Measurements from ENCODE around the gene DDX4.
"Not testable (repeated sequence)": the region's sequence is repeated elsewhere in the genome, so short reads cannot be mapped to it uniquely, and the experiment has no call there.

The DDX4 gene

GRCh38 chr5:55731848-55732247 lies 6.0 kb upstream of the DDX4 start:
- DNase-seq: no peak

DNA sequence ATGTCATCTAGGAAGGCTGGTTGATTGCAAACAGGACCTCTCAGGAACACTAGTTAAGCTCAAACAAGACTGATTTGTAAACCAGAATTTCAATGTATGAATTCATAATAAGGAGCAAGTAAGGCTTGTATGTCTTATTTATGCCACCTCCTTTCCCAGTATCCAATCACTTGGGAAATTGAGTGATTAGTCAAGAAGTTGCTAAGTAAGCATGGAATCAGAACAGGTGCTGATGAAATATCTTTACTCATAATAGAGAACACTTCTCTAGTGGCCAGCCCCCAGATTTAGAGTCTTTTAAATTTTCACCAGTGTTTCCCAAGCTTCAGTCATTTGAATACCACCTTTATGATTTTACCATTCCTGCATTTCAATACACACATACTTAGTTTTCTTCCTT lies 5.3 kb upstream of the DDX4 start:
- no peak for DNase-seq

GRCh38 chr5:55734658-55735057 lies 3.2 kb upstream of the DDX4 start:
- DNase-seq: no peak

DNA sequence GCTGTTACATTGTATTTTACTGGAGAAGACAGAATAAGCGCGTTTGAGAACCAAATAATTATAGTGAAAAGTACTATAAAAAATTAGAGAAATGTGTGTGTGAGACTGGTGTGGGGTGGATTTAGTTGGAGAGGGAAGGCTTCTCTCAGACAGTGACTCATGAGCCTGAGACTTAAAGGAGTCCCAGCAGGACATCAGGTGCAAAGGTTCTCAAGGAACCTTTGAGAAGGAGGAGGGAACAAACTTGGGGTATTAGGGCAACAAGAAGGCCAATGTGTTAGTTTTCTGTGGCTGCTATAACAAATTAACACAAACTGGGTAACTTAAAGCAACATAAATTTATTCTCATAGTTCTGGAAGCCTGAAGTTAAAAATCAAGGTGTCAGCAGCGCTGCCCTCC lies 4.9 kb downstream of the DDX4 start:
- no peak for DNase-seq

DNA sequence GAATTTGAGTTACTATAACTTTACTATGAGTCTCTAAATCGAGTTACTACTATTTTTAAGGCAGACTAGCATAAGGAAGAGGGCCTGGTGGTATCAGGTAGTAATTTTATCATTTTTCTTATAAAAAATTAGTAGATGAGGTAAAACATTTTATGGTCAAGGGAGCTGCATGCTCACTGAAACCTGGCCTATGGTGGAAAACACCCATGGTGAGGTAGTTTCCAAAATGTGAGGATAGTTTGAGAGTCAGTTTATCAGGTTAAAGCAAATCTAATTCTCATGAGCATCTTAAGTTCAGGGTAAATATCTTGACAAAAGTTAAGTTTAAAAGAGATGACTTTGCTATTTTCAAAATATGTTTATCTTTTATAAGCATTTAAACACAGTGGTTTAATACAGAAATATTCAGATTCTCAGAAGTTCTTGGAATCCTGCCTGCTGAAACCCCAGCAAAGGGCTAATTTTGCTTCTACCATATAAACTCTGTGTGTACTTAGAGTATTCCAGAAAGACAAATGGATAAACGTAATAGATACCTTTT lies 10.0 kb downstream of the DDX4 start:
- DNase-seq: no peak

- no peak for DNase-seq
Measured at GRCh38 chr5:55749387-55749786, 11.5 kb downstream of the DDX4 start.

GRCh38 chr5:55750063-55750462 lies 12.2 kb downstream of the DDX4 start:
- DNase-seq: no peak

DNA sequence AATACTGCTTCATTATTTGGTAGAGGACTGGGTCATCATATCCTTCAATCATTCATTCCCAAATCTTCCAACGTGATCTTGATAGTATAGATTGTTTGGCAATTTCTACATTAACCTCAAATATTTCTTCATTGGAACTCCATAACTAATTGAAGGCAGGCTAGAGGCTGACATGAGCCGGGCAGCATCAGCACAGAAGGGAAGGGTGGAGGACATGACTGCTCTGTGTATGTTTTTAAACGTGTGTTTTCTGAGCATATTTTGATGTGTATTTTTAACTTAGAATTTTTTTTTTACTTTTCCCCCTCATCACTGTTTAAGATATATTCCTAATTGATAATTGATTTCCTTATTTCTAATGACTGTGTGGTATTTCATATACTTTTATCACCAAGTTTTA lies 12.6 kb downstream of the DDX4 start:
- no peak for DNase-seq

- DNase-seq: no peak
Measured at GRCh38 chr5:55758231-55758630, 20.4 kb downstream of the DDX4 start.

DNA sequence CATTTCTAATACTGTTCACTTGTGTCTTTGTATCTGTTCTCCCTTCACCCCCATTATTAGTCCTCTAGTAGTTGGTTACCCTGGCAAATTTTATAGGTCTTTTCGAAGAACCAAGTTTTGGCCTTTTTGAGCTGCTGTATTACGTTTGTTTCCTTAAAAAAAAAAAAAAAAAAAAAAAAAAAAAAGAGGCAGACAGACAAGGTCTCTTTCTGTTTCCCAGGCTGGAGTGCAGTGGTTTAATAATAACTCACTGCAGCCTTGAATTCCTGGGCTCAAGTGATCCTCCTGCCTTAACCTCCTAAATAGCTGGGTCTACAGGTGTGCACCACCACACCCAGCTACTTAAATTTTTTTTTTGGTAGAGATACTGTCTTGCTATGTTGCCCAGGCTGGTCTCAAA lies 20.9 kb downstream of the DDX4 start:
- no peak for DNase-seq

DNA sequence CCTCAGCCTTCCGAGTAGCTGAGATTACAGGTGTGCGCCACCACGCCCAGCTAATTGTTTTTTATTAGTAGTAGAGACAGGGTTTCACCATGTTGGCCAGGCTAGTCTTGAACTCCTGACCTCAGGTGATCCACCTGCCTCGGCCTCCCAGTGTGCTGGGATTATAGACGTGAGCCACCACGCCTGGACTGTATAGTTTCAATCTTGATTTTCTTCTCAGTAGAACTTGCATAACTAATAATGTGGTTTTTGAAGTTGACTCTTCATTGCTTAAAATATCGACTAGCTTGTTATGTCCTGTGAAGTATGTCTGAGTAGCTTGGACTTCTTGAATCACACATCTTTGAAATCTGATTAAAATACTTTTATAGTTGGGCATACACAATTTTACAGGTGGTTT lies 23.9 kb downstream of the DDX4 start:
- DNase-seq: not testable (repeated sequence)

DNA sequence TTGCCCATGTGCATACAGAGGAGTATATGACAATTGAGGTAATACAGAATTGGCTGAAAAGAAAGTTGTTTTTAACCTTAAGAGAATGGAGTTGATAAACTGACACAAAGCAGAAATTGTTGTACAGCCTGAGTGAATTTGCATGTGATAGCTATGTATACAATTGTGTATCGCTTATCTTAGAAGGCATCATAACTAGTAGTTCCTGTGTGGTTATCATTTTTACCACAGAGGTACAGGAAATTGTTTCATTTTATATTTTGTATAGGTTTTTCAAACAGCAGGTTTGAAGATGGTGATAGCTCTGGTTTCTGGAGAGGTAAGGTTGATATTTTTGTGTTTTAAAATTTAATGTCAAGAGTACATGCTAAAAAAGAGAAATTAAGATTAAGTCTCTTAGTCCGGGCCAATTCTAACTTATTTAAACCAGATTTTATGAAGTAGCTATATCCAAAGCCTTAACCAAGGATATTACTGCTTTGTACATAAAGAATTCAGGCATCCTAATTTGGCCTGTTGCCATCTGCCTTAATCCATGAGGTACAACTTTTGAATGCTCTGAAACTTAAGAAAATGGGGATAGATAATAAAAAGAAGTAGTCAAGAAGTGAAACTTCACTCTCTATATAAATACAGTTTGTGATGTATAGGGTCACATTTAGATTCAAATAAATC lies 26.0 kb downstream of the DDX4 start:
- DNase-seq: no peak

GRCh38 chr5:55768279-55768678 lies 30.4 kb downstream of the DDX4 start:
- DNase-seq: no peak

DNA sequence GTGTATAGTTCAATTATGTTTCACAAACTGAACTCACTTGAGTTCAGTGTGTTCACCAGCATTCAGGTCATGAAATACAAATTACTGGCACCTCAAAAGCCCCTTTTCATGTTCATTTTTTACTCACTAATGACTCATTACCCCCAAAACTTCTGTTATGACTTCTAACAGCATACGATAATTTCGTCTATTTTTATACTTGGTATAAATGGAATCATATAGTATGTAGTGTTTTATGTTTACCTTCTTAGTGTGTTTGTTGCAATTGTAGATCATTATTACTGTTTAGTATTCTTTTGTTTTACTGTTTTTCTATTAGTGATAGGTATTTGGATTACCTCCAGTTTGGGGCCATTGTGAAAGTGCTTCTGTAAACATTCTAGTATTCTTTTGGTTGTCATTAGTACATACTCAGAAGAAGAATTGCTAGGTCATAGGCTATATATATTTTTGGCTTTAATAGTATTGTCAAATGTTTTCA lies 33.4 kb downstream of the DDX4 start:
- DNase-seq: no peak

GRCh38 chr5:55773057-55773456 lies 35.2 kb downstream of the DDX4 start:
- no peak for DNase-seq

DNA sequence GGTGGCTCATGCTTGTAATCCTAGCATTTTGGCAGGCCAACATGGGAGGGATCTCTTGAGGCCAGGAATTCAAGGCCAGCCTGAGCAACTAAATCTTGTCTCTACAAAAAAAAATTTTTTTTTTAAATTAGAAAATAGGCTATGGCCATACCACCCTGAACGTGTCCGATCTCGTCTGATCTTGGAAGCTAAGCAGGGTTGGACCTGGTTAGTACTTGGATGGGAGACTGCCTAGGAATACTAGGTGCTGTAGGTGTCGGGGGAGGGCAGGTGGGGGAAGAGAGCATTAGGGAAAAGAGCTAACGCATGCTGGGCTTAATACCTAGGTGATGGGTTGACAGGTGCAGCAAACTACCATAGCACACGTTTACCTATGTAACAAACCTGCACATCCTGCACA lies 39.5 kb downstream of the DDX4 start:
- DNase-seq: no peak

DNA sequence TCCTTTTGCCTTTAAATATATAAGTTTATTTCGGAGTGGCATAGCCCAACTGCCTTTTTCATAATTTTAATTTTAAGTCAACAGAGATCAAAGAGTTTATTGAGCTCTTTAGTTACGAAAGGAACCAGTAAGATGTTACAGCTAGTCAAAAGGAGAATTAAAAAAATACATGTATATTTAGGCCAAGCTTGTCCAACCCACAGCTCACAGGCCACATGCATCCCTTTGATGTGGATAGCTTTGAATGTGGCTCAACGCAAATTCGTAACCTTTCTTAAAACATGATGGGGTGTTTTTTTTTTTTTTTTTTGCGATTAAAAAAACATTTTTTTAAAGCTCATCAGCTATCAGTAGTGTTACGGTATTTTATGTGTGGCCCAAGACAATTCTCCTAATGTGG lies 63.1 kb downstream of the DDX4 start:
- DNase-seq: no peak

DNA sequence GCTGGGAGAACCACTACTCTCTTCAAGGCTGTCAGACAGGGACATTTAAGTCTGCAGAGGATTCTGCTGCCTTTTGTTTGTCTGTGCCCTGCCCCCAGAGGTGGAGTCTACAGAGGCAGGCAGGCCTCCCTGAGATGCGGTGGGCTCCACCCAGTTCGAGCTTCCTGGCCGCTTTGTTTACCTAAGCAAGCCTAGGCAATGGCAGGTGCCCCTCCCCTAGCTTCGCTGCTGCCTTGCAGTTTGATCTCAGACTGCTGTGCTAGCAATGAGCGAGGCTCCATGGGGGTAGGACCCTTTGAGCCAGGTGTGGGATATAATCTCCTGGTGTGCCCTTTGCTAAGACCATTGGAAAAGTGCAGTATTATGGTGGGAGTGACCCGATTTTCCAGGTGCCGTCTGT lies 71.0 kb downstream of the DDX4 start:
- not testable (repeated sequence) for DNase-seq

DNA sequence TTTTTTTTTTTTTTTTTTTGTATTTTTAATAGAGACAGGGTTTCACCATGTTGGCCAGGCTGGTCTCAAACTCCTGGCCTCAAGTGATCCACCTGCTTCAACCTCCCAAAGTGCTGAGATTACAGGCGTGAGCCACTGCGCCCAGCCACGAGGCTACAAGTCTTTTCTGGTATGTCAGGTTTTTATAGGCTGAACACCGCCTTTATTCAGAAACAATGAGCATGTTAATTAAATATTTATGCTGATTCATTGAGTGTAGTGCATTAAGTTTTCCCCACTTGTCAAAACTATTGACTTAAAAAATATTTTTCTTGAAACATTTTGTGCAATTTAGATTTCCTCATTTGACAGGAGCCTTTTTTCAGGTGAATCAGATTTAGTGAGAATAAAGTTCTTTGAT lies 78.1 kb downstream of the DDX4 start:
- not testable (repeated sequence) for DNase-seq

DNA sequence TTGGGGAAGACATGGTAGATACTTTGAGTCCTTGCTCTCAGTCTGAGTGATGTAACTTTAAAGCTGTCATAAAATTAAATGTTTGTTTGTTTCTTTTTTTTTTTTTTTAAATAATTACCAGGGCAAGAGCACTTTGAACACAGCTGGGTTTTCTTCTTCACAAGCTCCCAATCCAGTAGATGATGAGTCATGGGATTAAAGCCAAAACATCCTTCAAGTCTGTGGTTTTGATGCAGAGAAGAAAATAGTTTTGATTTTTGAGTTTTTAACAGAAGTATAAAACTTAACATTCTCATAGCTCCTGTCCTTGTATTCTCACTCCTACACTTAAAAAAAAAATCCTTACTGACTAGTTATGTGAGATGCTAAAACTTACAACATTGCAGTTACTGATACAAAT lies 78.5 kb downstream of the DDX4 start:
- no peak for DNase-seq

GRCh38 chr5:55817030-55817429 lies 79.2 kb downstream of the DDX4 start:
- DNase-seq: no peak

DNA sequence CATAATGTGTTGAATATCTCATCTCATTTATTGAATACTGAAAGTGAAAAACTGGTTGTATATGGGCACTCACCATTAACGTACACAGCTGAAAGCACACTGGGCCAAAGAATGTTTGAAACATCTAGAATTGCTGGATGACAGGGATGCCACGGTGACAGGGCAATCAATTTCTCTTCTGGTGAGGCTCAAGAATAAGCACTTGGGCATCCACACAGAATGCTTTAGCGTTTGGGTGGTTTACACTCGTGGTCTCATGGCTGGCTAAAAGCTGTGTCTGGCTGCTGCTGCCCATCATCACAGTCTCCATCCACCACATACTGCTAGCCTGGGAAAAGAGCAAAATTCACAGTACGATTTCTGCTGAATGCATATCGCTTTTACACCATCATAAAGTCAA lies 82.6 kb downstream of the DDX4 start:
- no peak for DNase-seq

DNA sequence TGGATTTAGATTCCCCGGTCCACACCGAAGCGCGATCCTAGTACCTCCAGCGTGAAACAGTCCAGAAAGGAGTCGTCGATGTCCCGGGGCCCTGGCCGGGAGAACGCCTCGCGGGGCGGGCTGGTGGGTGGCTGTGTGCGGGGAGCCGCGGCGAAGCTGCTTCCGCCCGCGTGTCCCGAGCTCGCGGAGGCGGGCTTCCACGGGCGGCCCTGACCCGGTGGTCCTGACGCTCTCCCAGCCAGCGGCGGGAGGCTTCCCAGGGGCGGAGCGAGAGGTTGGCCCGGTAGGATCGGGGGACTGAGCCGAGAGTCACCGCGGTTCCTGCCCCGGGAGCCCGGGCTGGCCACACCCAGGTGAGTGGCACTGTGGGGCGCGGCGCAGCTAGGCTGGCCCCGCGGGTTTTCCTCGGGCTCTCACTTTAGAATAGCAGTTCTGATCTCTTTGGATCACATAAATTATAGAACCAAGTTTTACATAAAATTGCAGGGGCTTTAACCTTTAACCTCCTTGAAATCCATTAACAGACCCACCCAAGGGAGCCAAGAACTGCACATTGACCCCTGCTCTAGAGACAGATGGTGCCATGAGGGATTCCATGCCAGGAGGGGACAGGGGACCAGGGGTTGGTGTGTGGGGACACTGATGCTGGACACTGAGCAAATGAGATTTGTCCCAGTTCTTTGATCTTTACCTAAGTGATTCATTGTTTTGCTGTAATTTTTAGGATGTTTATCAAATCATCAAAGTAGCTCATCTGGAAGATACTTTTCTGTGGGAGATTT lies 84.1 kb downstream of the DDX4 start:
- no peak for DNase-seq

DNA sequence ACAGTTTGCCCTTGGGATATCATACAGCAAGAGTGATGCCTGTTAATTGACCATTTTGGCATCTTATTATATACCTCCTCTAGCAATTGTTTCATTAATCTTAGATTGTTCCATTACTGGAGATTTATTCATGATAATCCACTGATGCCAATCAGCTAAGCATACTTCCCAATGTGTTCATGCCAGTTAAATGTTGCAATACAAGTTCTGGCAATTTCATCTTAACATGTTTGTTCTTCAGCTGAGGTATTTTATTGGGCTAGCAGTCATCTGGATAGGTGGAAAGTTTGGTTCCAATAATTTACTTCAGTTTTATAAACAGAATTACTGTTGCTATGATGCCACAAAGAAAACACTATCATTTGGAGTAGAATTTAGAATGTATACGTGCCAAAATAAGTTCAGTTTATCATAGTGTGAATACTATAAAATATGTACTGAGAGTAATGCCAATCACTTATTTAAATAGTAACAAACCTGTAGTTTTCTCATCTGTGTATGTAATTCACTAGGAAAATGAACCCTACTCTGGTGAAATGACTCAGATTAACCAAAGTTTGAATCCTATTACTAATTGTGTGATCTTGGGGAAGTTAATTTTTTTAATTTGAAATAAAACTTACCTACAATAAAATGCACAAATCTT lies 85.4 kb downstream of the DDX4 start:
- no peak for DNase-seq
